Inferior parietal cortex (tissue), 1 donor: ENCODE measurements around the gene VPS18.
"Not testable (repeated sequence)": the region's sequence is repeated elsewhere in the genome, so short reads cannot be mapped to it uniquely, and the experiment has no call there.

Experiments used
- DNase-seq: peaks from one replicate; pipeline ENCODE4 v3.0.0-alpha.2; 2016; ENCODE audit errors: extremely low spot score

VPS18 gene, protein sequence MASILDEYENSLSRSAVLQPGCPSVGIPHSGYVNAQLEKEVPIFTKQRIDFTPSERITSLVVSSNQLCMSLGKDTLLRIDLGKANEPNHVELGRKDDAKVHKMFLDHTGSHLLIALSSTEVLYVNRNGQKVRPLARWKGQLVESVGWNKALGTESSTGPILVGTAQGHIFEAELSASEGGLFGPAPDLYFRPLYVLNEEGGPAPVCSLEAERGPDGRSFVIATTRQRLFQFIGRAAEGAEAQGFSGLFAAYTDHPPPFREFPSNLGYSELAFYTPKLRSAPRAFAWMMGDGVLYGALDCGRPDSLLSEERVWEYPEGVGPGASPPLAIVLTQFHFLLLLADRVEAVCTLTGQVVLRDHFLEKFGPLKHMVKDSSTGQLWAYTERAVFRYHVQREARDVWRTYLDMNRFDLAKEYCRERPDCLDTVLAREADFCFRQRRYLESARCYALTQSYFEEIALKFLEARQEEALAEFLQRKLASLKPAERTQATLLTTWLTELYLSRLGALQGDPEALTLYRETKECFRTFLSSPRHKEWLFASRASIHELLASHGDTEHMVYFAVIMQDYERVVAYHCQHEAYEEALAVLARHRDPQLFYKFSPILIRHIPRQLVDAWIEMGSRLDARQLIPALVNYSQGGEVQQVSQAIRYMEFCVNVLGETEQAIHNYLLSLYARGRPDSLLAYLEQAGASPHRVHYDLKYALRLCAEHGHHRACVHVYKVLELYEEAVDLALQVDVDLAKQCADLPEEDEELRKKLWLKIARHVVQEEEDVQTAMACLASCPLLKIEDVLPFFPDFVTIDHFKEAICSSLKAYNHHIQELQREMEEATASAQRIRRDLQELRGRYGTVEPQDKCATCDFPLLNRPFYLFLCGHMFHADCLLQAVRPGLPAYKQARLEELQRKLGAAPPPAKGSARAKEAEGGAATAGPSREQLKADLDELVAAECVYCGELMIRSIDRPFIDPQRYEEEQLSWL

GRCh38 chr15:40893733-40894680 is at the start of gene VPS18:
TSS of gene VPS18 (plus strand) at chr15:40894450. CDS start at chr15:40894769, 319 bp downstream.
- DNase-seq = peak; percentile 98

DNA sequence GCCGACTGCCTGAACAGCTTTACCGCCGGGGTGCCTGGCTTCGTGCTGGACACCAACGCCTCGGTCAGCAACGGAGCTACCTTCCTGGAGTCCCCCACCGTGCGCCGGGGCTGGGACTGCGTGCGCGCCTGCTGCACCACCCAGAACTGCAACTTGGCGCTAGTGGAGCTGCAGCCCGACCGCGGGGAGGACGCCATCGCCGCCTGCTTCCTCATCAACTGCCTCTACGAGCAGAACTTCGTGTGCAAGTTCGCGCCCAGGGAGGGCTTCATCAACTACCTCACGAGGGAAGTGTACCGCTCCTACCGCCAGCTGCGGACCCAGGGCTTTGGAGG is 49.6 kb upstream of the VPS18 start:
- no peak for DNase-seq

DNA sequence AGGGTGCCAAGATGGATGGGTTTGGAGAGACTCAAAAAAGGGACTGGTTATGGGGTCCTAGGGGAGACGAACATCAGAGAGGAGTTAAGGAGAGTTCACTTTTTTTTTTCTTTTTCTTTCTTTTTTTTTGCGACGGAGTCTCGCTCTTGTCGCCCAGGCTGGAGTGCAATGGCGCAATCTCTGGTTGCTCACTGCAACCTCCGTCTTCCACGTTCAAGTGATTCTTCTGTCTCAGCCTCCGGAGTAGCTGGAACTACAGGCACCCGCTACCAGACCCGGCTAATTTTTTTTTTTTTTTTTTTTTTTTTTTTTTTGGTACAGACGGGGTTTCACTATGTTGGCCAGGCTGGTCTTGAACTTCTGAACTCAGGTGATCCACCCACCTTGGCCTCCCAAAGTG is 49.2 kb upstream of the VPS18 start:
- DNase-seq = no peak

DNA sequence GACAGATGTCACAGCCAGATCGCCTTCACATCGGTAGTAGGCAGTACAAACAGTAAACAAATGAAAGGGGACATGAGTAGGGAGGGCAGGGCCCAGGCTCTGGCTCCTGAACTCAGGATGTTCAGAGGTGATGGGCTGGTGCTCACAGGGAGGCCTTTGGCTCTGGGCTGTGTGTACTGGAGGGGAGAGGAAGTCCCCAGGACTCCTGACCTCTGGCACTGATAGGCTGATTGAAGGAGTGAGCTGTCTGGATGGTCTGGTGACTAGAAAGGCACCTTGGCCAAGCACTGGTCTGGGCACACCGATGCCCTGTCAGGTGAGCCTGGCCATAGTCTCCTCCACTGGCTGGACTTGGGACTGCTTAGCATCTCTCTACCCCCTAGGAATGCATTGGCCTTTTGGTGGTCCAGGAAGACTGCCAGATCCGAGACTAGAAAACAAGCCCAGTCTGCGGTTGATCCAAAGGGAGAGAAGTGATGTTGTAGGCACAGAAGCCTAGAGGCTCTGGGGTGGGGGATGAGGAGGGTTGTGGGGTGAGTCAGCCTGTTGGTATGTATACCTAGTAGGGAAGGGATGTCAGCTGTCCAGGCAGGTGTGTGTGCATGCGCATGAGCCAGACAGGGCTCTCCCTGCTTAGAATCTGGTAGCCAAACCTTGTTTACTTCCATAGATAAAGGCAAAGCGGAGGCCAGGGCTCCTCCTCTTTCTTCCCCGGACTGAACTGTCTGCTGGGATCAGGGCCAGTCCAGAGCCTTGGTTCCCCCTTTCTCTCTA is 48.6 kb upstream of the VPS18 start:
- DNase-seq = no peak

GRCh38 chr15:40846841-40847222 is 47.4 kb upstream of the VPS18 start:
- no peak for DNase-seq

DNA sequence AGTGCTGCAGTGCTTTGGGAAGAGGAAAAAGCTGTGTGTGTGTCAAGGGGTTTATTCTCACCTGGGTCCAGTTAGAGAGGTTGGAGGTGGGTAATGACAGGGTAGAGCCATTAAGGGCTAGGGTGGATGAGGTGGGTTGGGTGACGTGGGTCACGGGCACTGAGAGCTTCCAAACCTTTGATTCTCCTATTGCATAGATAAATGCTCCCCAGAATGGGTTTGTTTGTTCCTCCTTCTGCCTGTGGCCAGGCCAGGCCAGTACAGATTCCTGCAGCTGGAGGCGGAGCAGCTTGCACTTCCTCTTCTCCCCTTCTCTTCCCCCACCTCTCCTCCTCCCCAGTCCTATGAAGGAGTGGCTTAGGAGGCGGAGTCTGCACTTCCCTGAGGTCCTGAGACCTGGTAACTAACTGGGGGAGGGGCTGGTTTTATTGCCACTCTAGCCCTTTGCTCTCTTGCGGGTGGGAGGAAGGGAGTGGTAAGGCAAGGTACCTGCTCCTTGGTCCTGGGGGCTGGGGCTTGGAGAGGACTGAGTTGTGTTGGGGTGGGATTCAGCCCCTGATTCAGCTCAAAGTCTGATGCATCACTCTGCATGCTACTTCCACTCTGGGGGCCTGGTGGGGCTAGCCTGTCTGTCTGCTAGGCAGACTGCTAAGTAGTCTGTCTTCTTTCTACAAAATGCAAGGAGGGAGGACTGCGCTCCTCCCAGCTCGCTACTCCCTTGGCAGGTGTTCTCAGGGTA is 46.9 kb upstream of the VPS18 start:
- DNase-seq = peak; percentile 30

- DNase-seq = no peak
Measured at GRCh38 chr15:40850576-40851112, 43.6 kb upstream of the VPS18 start.

DNA sequence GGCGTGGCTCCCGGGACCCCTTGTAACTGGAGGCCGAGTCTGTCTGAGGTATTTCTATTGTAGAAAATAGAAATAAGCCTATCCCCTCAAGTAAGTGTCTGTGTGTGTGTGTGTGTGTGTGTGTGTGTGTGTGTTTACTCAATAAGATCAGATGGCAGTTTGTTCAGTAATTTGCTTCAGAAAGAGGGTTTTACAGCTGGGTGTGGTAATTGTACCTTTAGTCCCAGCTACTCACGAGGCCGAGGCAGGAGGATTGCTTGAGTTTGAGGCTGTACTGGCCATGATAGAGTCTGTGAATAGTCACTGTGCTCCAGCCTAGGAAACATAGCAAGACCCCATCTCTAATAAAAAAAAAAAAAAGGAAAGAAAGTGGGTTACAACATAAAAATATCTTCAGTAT is 41.7 kb upstream of the VPS18 start:
- no peak for DNase-seq

DNA sequence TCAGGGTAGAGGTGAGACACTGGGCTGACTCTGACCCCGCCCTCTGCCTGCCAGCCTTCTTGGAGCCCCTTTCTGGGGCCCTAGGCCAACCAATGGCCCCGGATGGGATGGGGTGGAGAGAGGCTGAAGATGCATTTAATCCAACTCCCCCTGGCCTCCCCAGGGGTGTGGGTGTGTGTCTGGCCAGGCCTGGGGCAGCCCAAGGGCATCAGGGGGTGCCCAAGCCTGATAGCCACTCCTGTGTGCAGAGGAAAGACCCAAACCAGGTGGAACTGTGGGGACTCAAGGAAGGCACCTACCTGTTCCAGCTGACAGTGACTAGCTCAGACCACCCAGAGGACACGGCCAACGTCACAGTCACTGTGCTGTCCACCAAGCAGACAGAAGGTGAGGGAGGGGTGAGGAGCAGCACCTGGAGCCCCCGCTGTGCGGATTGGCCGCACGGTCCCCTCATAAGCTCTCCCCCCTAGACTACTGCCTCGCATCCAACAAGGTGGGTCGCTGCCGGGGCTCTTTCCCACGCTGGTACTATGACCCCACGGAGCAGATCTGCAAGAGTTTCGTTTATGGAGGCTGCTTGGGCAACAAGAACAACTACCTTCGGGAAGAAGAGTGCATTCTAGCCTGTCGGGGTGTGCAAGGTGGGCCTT is 40.9 kb upstream of the VPS18 start:
- DNase-seq = no peak

DNA sequence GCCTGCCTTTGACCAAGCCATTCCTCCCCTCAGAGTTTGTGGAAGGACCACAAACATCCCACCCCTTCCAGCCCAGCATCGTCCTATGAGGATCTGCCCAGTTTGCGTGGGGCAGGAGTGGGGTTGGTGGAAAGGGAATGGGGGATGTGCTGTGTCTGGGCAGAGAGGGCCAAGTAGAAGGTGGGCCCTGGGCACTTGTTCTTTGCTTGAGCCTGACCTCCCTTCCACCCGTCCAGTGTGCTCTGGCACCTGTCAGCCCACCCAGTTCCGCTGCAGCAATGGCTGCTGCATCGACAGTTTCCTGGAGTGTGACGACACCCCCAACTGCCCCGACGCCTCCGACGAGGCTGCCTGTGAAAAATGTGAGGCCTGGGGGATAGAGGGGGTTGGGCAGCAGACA is 40.1 kb upstream of the VPS18 start:
- DNase-seq = no peak

- DNase-seq = no peak
Measured at GRCh38 chr15:40855706-40856234, 38.5 kb upstream of the VPS18 start.

DNA sequence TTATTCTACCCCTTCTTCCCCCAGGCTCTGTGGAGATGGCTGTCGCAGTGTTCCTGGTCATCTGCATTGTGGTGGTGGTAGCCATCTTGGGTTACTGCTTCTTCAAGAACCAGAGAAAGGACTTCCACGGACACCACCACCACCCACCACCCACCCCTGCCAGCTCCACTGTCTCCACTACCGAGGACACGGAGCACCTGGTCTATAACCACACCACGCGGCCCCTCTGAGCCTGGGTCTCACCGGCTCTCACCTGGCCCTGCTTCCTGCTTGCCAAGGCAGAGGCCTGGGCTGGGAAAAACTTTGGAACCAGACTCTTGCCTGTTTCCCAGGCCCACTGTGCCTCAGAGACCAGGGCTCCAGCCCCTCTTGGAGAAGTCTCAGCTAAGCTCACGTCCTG is 37.5 kb upstream of the VPS18 start:
- DNase-seq = no peak

GRCh38 chr15:40857601-40858341 is 36.5 kb upstream of the VPS18 start:
- DNase-seq = peak; percentile 74

DNA sequence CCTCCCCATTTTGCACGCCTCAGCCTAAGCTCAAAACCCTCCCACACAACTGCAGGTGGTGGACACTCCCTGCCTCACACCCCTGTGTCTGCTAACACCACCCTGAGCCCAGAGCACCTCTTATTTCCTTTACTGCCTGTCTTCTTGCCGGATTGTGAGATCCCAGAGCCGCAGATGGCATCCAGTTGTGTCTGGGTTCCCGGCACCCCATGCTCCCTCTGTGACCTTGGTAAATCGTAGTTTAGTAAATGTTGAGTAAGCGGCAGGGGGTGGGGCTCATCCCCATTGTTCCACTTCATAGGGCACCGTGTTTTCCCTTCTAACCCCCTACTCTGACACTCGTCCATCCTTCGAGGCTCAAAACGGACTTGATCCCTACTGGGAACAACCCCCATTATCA is 35.5 kb upstream of the VPS18 start:
- no peak for DNase-seq

DNA sequence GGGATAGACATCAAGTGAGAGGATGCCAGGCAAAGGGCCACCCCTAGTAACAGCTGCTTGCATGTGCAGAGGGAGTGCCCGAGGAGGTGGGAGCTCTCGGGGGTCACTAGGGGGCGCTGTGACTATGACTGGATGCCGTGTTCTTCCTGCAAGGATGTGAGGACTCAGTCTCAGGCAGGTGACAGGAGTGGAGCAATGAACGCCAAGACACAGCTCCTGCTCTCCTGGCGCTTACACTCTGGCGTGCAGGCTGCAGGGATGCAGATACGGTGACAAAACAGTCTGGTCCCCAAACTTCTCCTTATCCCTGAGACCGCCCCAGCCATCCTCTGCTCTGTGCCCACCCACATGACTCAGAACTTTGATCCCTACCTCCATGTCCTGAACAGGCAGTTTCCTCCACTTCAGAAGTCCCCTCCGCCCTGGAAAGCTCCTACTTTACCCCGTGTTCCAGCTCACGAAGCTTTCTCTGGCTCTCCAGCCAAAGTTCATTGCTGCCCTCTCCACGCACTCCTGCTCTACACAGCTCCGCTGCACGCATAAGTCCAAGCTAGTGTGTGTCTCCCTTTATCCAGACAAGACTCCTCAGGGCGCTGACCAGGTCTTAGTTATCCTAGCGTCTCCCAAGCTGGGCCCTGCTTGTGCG is 34.9 kb upstream of the VPS18 start:
- DNase-seq = peak; percentile 41

DNA sequence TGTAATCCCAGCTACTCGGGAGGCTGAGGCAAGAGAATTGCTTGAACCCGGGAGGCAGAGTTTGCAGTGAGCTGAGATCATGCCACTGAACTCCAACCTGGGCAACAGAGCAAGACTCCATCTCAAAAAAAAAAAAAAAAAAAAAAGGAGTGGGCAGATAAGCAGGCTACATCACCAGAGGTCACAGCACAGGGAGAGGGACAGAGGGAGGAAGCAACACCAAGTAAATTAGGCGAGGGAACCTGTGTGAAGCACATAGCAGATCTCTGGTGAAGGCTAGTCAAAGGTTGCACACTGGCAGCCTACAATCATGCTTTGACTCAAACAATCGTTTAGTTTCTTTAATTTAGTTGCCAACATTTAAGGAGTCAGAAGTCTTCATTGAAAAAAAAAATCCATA is 33.1 kb upstream of the VPS18 start:
- DNase-seq = not testable (repeated sequence)

GRCh38 chr15:40863660-40864270 is 30.5 kb upstream of the VPS18 start:
- no peak for DNase-seq
